NCI-H748 (cell line): Measurements from ENCODE around the gene UPF2.
"Not testable (repeated sequence)": the region's sequence is repeated elsewhere in the genome, so short reads cannot be mapped to it uniquely, and the experiment has no call there.

Source experiments
- DNase-seq: peaks from one replicate; lab custom pipeline; 2025; ENCODE audit not compliant: unreplicated experiment; lab: John Stamatoyannopoulos, UW

The UPF2 gene

DNA sequence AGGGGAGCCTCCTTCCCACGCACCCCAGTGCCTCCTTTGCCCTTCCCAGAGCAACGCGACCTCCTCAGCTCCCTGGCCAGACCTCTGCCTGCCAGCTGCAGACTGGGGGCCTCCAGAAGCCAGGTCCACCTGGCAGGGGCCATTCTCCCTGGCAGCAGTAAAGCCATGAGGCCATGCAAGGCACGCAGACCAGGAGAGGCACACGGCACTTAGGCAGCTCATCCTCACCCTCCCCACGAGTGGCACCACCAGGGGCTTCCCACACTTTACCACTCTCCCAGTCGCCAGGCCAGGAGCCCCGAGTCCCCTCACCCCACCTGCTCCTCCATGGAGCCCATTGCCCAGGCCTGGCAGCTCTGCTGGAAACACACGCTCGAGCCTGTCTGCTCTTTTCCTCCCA lies 134.1 kb downstream of the UPF2 start:
- no peak for DNase-seq

DNA sequence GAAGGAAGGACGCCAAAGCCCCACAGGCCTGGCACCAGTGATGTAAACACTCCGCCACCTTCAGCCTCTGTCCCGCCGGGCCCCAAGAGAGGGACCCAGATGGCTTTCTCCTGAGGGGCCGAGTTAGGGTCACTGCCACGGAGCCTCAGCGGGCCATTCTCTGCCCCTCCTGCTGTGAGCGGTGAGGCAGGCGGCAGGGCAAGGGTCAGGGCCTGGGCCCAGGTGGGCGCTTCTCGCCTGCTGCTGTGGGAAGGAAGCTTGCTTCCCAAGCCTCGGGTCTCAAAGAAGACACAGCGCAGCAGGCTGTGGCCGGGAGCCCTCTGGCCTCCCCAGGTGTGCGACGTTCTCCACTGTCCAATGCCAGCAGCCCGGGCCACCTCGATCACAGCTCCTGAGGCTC lies 134.7 kb downstream of the UPF2 start:
- no peak for DNase-seq

DNA sequence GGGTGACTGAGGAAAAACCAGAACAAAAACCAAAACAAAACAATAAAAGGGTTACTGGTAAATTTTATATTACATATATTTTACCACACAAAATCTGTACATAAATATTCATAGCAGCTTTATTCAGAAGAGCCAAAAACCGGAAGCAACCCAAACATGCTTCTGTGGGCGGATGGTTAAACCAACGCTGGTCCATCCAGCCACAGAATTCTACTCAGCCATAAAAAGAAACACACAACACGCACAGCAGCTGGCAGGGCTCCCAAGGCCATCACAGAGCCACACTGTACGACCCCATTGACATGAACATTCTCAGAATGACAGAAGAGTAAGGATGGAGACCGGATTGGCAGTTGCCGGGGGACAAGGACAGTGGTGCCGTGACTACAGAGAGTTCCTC lies 135.9 kb downstream of the UPF2 start:
- no peak for DNase-seq

DNA sequence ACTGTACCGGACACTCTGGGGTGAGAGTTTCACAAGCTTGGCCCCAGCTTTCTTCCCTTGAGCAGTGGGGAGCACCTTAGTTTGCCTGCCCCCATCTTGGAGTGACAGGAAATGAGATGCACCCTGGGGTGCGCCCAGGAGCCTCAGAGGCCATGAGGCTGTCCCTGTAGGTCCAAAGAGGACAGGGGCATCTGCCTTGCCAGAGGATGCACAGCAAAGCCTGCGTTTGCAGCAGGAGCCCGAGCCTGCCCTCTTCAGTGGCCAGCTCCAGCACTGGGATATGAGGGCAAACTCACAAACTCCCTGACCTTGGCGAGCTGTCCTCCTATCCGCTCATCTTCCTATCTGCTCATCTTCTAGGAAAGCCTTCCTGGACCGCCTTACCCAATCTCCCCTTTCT lies 140.0 kb downstream of the UPF2 start:
- no peak for DNase-seq

DNA sequence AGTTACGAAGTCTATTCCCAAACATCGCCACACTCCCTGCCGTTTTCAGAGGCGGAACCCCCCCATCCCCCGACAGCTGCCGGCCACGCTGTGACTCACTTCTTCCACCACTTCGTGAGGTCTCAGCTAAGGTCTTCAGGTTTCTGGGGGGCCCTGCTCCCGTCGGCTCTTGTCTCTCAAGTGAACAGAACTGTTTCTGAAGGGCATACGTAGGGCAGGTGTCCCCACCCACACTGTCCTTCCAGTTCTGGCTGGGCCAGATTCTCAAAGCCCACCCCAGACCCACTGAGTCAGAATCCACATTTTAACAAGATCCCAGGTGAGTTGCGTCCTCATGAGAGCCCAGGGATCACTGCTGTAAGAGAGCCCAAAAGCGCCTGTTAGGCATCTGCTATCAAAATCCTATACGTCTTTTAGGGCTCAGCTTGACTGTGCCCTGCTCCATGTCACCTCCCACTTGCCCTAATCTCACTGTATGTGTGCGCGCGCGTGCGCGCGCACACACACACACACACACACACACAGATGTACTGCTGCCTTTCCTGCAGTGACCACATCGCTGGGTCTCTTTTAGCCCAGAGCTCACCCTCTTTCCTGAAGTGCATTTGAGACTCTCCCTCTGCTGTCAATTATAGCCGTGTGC lies 140.7 kb downstream of the UPF2 start:
- DNase-seq, result no peak

DNA sequence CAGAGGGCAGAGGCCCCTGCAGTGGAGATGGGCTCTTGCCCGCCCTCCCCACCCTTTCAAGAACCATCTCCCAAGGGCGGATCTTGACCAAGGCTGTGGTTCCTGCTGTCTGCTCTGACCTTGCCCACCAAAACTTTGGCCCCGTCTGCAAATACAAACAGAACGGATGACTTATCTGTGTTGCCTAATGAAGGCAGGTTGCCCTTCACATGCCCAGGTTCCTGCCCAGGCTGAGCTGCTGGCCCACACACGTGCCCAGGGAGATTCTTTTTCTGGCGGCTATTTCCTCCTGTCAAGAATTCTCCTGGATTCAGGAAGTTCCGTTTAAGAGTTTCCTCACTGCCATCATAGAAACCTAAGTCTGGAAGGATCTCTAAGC lies 141.2 kb downstream of the UPF2 start:
- DNase-seq, result no peak

DNA sequence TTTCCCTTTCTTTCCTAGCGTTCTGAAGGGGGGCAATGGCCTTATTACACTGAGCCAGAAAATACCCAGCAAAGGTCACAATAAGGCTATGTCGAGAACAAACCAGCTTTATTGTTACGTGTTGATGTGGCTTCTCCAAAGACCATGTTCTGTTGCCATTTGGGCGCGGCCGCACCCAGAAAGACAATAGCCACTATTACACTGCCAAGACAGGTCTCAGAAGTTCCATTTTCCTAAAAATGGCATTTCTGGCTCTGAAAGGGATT lies 141.6 kb downstream of the UPF2 start:
- DNase-seq, result no peak

DNA sequence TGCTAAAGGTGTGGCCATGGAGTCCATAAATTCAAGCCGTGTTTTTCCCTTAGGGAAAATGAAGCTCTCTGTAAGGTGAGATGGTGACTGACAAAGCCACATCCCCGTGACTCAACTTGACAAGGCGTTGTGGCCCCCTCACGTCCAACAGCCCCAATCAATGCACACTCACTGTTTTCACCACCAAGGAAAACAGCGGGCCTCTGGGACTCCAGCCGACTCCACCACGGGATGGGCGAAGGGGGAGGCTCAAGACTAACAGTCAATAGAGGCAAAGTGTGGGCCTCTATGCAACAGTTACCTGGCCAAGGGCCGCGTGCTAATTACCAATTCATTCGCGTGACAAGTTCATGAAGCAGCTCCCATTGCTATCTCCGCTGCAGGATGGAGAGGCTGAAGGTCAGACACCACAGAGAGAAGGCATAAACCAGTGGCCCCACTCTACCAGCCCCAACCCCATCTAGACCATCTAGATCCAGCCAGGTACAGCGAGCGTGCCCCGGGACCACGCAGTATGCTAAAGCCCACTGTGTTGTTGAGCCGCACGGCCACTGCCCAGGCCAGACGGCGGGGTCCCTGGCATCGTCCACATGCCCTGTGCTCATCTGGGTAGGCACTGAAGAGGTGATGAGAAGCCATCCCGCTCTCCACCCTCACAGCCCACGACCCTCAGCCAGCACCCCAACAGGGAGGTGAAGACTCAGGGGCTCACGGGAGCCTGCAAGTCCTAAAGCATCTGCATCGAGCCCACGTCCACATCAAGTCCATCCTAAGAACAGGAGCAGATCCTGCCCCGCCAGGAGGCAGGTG lies 143.3 kb downstream of the UPF2 start:
- no peak for DNase-seq

DNA sequence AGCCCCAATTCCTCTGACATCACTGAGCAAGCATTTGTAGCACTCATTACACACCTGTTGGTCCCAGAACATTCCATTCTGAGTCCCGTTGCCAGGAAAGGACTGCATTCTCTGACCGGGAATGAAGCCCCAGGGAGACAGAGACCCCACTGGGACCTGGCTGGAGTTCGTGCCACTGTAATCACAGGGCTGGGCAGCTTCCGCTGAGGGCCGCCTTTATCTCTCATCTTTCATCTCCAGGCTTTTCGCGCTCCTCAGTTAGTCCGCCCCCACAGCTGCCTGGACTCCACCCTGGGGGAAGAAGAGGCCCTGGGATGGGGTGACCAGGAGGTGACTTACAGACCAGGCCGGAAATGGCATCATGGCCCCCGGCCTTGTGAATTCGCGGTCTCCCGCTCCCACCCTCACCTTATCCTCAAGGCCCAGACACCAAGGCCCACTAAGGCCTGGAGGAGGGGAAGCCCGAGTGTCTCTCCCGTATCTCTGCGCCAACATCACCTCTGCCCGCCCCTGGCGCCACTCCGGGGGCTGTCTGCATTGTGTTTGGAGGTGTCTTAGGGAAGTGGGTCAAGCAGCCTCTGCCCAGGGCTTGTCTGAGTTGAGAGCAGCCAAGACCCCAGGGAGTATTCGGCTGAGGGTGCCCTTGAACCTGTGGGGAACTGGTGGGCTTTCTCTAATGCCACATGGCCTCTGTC lies 144.1 kb downstream of the UPF2 start:
- no peak for DNase-seq

DNA sequence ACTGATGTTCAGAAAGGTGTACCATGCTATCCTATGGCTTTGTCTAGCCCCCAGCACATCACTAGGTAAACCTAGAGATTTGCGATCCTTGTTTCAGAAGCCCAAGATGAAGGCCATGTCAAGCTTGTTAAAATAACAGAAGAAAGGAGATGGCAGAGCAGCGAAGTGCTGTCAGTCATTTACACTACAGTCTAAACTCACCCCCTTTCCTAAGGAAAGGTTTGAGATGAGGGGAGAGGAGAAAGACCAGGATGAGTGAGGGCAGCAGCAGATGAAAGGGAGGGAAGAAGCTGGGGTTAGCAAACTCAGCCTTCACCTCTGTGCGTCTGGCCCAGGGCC lies 144.6 kb downstream of the UPF2 start:
- DNase-seq, result no peak

DNA sequence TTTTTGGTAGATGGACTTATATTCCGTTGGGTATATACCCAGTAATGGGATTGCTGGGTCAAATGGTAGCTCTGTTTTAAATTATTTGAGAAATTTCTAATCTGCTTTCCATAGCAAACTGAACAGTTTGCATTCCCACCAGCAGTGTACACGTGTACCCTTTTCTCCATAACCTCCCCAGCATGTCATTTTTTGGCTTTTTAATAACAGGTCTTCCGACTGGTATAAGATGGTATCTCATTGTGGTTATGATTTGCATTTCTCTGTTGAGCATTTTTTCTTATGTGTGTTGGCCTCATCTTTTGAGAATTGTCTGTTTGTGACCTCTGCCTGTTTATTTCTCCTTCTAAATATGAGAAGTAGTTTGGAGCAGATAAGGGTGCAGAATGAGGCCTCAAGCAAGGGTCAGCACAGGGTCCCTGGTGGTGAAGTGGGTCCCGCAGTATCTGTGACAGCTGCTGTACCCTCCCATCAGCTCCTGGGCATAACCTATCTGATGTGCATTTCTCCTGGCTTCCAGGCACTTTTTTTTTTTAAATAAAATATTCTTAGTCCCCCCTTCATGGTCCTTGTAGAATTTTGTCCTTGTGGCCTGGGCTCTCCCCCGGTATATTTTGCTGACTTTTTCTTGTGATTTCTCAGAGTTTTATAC lies 145.9 kb downstream of the UPF2 start:
- no peak for DNase-seq

DNA sequence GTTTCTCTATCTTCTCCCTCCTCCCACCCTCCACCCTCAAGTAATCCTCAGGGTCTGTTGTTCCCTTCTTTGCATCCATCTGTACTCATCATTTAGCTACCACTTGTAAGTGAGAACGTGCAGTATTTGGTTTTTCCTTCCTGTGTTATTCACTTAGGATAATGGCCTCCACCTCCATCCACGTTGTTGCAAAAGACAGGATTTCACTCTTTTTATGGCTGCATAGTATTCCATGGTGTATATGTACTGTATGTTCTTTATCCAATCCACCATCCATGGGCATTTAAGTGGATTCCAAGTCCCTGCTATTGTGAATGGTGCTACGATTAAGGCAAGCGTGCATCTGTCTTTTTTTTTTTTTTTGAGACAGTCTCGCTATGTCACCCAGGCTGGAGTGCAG lies 147.0 kb downstream of the UPF2 start:
- DNase-seq, result no peak

DNA sequence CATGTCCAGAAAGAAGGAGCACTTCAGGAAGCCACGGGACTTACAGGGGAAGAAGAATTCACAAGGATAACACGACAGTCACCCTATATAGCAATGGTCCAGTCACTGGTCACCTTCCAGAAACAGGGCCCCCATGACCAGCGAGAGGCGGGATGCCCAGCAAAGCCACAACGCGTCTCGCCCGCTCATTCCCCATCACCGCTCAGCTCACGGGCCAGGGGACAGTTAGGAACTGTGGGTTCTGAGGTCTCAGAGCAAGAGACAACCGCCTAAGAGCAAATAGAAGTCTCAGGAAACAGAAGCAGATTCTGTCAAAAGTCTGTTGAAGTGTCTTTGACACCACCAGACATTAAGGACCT lies 147.5 kb downstream of the UPF2 start:
- DNase-seq, result no peak

DNA sequence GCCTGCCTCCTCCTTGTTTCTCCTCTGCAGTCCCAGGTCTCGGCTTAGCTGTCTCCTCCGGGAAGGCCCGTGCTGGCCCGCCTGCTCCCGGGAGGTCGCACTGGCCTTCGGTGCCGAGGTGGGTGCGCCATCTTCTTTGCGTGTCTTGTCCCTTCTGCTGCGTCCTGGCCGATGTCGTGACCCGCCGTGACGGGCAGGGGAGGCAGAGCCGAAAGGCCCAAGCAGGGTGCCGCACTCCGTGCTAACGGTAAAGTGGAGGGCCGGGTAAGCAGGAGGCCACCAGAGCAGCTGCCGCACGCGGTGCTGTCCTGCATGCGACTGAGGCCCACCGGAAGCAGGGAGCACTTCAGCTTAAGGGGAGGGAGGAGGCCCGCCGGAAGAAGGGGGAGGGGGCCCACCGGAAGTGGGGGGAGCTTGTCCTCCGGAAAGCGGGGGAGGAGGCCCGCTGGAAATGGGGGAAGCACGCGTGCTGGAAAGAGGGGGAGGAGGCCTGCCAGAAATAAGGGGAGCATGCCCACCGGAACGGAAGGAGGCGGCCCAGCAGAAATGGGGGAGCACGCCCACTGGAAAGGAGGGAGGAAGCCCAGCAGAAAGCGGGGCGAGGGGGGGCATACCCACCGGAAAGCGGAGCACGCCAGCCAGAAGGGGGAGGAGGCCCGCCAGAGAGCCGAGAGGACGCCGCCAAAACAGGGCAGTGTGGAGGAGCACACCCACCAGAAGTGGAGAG lies 148.1 kb downstream of the UPF2 start:
- DNase-seq, result no peak

DNA sequence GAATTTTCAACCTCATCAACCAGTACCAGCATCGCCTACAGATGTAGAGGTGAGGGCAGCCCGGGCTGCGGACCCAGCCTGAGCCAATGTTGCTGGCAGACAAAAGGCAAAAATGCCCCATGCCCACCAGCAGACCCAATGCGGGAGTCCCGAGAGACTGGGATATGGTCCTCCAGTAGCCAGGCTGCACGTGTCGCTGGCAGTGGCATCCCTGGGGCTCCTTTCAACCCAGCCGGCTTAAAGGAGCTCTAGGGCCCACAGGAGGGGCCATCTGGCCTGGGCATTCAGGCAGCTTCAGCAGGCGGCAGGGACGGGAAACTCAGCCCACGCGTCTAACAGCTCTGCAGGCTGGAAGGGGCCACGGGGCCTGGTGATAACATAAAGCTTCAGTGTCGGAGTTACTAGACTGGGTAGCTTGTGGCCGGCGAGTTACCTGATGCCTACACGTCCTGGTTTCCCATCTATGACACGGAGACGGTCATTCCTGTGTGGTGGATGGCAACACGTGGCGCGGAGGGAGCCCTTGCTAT lies 148.8 kb downstream of the UPF2 start:
- no peak for DNase-seq

DNA sequence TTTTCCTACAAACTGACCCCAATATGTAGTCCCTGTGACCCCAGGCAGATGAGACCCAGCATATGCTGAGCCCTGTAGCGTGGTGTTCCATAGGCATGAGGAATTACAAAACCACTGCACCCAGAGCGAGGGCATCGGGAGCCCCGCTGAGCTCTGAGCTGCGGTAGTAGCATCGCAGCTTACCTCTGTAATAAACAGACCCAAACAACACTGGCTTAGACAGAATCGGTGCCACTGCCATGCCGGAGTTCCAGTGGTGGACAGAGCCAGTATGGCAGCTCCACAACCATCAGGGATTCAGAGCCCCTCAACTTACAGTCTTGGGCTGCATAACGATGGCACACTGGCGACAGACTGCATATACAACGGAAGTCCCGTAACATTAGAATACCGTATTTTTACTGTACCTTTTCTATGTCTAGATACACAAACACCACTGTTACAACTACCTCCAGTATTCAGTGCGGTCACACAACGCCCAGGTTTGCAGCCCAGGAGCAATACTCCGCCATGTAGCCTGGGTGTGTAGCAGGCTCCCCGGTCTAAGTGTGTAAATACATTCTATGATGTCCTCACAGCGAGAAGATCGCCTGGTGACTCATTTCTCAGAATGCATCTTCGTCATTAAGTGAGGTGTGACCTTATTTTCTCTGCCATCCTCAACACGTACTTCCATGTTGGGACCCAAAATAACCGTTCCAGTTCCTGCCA lies 150.7 kb downstream of the UPF2 start:
- no peak for DNase-seq

DNA sequence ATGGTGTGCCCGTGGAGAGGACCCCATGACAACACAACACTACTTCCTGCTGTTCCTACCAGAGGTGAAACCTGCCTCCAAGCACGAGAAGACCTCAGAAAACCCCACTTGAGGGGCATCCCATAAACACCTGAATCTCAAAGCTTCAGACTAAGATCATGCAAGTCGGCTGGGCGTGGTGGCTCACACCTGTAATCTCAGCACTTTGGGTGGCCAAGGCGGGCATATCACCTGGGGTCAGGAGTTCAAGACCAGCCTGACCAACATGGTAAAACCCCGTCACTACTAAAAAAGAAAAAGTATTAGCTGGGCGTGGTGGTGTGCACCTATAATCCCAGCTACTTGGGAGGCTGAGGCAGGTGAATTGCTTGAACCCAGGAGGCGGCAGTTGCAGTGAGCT lies 153.3 kb downstream of the UPF2 start:
- not testable (repeated sequence) for DNase-seq

DNA sequence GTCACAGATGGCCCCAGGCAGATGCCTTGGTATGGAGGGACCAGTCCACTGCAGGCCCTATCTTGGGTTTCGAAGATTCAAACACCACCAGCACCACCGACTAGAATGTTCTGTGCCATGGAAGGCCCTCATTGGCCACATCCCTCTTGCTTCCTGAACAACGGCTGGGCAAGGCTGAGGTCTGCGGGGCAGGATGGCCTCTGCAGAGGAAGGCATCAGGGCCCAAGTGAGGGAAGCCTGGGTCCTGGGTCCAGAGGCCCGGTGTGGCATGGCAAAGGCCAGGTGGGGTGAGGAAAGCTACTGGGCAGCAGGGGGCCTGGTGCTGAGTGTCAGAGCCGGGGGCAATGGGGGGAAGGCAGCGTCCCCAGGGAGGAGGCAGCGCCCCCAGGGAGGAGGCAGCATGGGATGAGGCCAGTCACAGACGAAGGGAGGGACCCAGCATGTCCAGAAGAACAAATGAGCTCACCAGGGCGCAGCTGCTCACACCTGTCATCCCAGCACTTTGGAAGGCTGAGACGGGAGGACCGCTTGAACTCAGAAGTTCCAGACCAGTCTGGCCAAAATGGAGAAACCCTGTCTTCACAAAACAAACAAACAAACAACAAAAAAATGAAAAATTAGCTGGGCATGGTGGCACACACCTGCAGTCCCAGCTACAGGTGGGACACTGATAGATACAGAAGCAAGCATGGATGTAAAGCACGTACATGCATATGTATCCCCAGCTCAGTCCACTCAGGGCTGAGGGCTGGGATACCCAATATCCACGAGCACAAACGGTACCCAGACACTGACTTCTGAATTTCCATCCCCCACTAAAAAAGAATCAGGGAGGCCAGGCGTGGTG lies 155.0 kb downstream of the UPF2 start:
- no peak for DNase-seq

DNA sequence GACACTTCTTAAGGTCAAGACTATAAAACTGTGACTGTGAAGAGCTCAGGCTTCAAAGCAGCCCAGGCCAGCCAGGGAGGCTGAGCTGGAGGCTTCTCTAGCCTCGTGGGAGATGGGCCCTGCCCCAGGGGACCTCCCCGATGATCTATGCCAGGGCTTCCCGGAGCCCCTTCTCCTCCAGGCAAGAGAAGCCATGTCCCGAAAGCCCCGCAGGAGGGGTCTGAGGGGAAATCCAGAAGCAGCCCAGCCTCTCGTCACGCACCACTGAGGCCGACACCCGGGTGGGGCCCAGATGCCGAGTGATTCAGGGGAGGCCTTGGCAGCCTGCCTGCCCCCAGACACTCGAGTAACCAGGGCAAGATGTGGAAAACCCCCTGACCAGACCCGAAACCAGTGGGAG lies 155.8 kb downstream of the UPF2 start:
- no peak for DNase-seq

DNA sequence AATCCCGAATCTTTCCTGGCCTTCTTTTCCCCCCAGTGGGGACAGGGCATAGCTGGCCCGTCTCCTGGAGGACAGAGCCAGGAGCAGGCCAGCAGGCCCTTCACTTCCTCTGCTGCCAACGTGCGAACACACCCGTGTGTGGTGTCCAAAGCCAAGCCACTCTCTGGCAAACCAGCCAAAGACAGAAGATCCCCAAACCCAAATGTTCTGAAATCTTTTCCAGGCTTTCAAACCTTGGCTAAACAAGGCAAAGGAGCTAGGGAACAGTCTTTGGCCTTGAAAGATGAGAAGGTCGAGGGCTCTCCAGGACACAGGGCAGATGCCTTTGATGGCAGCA lies 156.5 kb downstream of the UPF2 start:
- no peak for DNase-seq
